ENCODE data around the gene PLEKHH1.
A peak's percentile ranks its signal among the peaks of the same experiment; 100 is the strongest.

- peak; percentile 51; the same call in 1 of the 2 replicates for TF ChIP-seq GATA2 (IDR thresholded peaks at IDR 0.05; ENCODE audit: low read depth, low read length)
- TF ChIP-seq GATA3 (IDR thresholded peaks at IDR 0.05; ENCODE audit: low read depth, low read length) = peak; percentile 49
These were observed 97.1 kb downstream of the PLEKHH1 start for GRCh38 chr14:67630186-67630585.
